OCI-LY1 (cell line): ENCODE results near the gene ARHGDIA.

Experiments used
- H2AFZ ChIP-seq: fragments of 200-600 bp; sonication (generic), shearing (Covaris generic); 2 replicates; pipeline ENCODE4 v1.6.0; 2014; ENCODE audit warnings: antibody characterized with exemption, mild to moderate bottlenecking, low read length
- H3F3A ChIP-seq: fragments of 200-600 bp; sonication (generic), shearing (Covaris generic); 2 replicates; pipeline ENCODE4 v1.6.0; 2014; ENCODE audit warnings: mild to moderate bottlenecking, antibody characterized with exemption, low read length, moderate library complexity; ENCODE audit not compliant: insufficient read depth
- H3K27ac ChIP-seq: fragments of 200-600 bp; sonication (generic); 2 replicates; pipeline ENCODE4 v1.5.1; 2014; ENCODE audit warnings: low read length, mixed run types, mild to moderate bottlenecking, low read depth; ENCODE audit not compliant: poor library complexity, severe bottlenecking
- H3K27me3 ChIP-seq: fragments of 200-600 bp; sonication (generic); 2 replicates; pipeline ENCODE4 v1.6.0; 2014; ENCODE audit warnings: antibody characterized with exemption, mild to moderate bottlenecking, low read length, moderate library complexity; ENCODE audit not compliant: insufficient read depth
- H3K36me3 ChIP-seq: fragments of 200-600 bp; sonication (generic); 2 replicates; pipeline ENCODE4 v1.6.1; 2014; ENCODE audit warnings: mild to moderate bottlenecking, antibody characterized with exemption, low read length, moderate library complexity, mixed read lengths; ENCODE audit not compliant: insufficient read depth
- H3K4me1 ChIP-seq: fragments of 200-600 bp; sonication (generic); 2 replicates; pipeline ENCODE4 v1.5.1; 2014; ENCODE audit warnings: mild to moderate bottlenecking, low read length, moderate library complexity; ENCODE audit not compliant: insufficient read depth, severe bottlenecking
- H3K4me2 ChIP-seq: fragments of 200-600 bp; sonication (generic), shearing (Covaris generic); 2 replicates; pipeline ENCODE4 v1.6.1; 2014; ENCODE audit warnings: low read length
- H3K4me3 ChIP-seq: fragments of 200-600 bp; sonication (generic); 2 replicates; pipeline ENCODE4 v1.5.1; 2014; ENCODE audit warnings: low read length, low read depth, mild to moderate bottlenecking, mixed read lengths; ENCODE audit not compliant: poor library complexity, severe bottlenecking
- H3K79me2 ChIP-seq: fragments of 200-600 bp; shearing (Covaris generic); 2 replicates; pipeline ENCODE4 v1.6.1; 2016; ENCODE audit warnings: mixed run types, low read length, mixed read lengths; ENCODE audit not compliant: insufficient read depth
- H3K9ac ChIP-seq: fragments of 200-600 bp; sonication (generic), shearing (Covaris generic); 2 replicates; pipeline ENCODE4 v1.6.1; 2014; ENCODE audit warnings: mild to moderate bottlenecking, low read length, mixed read lengths
- H3K9me2 ChIP-seq: fragments of 200-600 bp; sonication (generic), shearing (Covaris generic); 2 replicates; pipeline ENCODE4 v1.6.1; 2014; ENCODE audit warnings: low read depth, mild to moderate bottlenecking, low read length, mixed read lengths
- H3K9me3 ChIP-seq: fragments of 200-600 bp; shearing (Covaris generic); 2 replicates; pipeline ENCODE4 v1.6.1; 2014; ENCODE audit warnings: low read length, mixed read lengths
- H4K20me1 ChIP-seq: fragments of 200-600 bp; sonication (generic), shearing (Covaris generic); 2 replicates; pipeline ENCODE4 v1.6.0; 2016; ENCODE audit warnings: mild to moderate bottlenecking, low read length; ENCODE audit not compliant: insufficient read depth
- CTCF ChIP-seq: fragments of 200-600 bp; sonication (generic), shearing (Covaris generic); IDR thresholded peaks from 2 replicates; pipeline ENCODE4 v1.5.1; 2017; ENCODE audit warnings: mild to moderate bottlenecking, antibody characterized with exemption, low read length, moderate library complexity, mixed read lengths
- EZH2 ChIP-seq: fragments of 200-600 bp; sonication (generic), shearing (Covaris generic); IDR thresholded peaks from 2 replicates; pipeline ENCODE4 v1.8.0; 2017; ENCODE audit warnings: borderline replicate concordance, mixed run types, mild to moderate bottlenecking, antibody characterized with exemption, low read length, moderate library complexity, mixed read lengths

Gene ARHGDIA

DNA sequence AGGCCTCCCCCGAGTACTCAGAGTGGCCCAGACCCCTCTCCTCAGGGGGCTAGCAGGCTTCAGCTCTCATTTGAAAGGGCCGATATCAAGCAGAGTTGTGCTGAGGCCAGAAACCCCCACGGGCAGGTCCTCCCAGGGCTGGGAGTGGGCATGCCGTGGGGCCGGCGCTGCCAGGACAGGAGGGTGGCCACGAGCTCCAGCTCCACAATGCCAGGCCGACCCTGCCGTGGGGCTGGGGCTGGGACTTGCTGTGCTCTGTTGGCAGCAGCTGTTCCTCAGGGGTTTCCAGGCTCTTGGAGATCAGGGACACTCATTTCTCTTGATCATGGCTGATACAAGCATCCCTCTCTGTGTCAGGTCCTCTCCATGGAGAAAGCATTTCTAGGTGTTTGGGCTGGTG, 27.7 kb upstream of the ARHGDIA start:
- no peaks in the 10 kb centered on the region for H3K9me2 ChIP-seq
- H3K9me3 ChIP-seq, result no peaks in the 10 kb centered on the region
- H3K27ac ChIP-seq, result no peak overlapping the region
- TF ChIP-seq EZH2 (no peak), CTCF (no peak)
- H3K4me2 ChIP-seq, result no peak overlapping the region
- H3K4me1 ChIP-seq, result peaks cover 14% of the 10 kb centered on the region
- H2AFZ ChIP-seq, result no peak overlapping the region
- no peaks in the 10 kb centered on the region for H3K79me2 ChIP-seq
- H3K4me3 ChIP-seq, result no peak overlapping the region
- peaks cover 54% of the 10 kb centered on the region for H3K36me3 ChIP-seq
- H3K9ac ChIP-seq, result no peak overlapping the region
- no peaks in the 10 kb centered on the region for H4K20me1 ChIP-seq
- no peaks in the 10 kb centered on the region for H3F3A ChIP-seq
- H3K27me3 ChIP-seq, result peaks cover 4% of the 10 kb centered on the region; the same call in 1 of the 2 replicates

DNA sequence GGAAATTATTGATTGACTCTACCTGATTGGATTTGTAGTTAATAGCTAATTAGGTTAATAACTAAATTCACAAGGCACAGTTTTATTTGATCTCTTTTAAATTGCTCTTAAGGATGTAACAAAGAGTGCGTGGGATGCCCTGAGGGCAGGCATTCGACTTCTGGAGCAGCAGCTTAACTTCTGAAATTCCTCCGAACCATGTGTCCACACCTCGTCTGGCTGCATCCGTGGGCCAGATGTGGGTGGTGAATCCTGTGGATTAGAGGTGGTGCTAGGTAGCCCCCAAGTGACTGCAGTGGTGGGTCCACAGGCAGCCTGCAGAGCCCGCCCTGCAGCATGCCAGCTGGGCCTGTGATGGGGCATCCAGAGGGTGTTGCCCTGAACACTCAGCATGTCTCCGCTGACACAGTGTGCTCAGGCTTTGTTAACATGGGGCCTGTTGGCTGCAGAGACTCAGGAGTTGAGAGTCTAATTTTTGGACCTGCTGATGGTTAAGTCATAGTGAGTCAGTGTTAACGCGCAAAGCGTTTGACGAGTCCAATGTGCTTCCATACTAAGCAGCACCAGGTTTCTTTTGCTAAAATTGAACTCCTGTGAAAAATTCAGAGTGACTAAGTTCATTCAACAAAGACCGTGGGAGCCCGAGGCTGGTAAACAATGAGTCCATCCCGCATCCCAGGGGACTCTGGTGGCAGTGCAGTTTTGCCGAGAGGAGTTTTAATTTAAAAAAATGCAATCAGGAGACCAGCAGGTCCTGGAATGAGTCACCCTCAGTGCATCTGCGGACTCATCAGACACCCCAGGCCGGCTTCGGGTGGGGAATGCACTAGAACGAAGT, 27.1 kb upstream of the ARHGDIA start:
- H3K9me3 ChIP-seq, result no peaks in the 10 kb centered on the region
- H3K9me2 ChIP-seq, result no peaks in the 10 kb centered on the region
- no peak overlapping the region for H3K4me2 ChIP-seq
- H3K9ac ChIP-seq, result no peak overlapping the region
- no peak overlapping the region for H3K27ac ChIP-seq
- no peak overlapping the region for H3K4me3 ChIP-seq
- no peak for TF ChIP-seq EZH2
- TF ChIP-seq CTCF, result no peak
- H3K36me3 ChIP-seq, result peaks cover 48% of the 10 kb centered on the region
- no peaks in the 10 kb centered on the region for H3F3A ChIP-seq
- peaks cover 21% of the 10 kb centered on the region for H3K4me1 ChIP-seq
- H4K20me1 ChIP-seq, result no peaks in the 10 kb centered on the region
- peaks cover 4% of the 10 kb centered on the region; the same call in 1 of the 2 replicates for H3K27me3 ChIP-seq
- no peaks in the 10 kb centered on the region for H3K79me2 ChIP-seq
- H2AFZ ChIP-seq, result no peak overlapping the region

DNA sequence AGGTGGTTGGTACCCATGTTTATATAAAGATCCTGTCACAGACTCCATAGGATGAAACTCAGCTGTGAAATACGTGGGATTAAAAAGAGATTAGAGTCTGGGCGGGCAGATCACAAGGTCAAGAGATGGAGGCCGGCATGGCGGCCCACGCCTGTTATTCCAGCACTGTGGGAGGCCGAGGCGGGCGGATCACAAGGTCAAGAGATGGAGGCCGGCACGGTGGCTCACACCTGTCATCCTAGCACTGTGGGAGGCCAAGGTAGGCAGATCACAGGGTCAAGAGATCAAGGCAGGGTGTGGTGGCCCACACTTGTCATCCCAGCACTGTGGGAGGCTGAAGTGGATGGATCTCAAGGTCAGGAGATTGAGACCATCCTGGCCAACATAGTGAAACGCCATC, 24.3 kb upstream of the ARHGDIA start:
- peaks cover 7% of the 10 kb centered on the region for H3K79me2 ChIP-seq
- peaks cover 27% of the 10 kb centered on the region for H3K4me1 ChIP-seq
- 0 out of 2 replicates have a peak, but pooled peaks cover 2% of the 10 kb centered on the region for H3F3A ChIP-seq

More for the DNA sequence above, 24.3 kb upstream of the ARHGDIA start:
- Histone ChIP-seq H3K4me2 (no peak overlapping the region), H3K9ac (no peak overlapping the region), H3K4me3 (no peak overlapping the region), H2AFZ (no peak overlapping the region), H3K9me3 (no peaks in the 10 kb centered on the region), H3K27me3 (no peaks in the 10 kb centered on the region), H3K36me3 (peaks cover 44% of the 10 kb centered on the region), H4K20me1 (no peaks in the 10 kb centered on the region), H3K9me2 (no peaks in the 10 kb centered on the region), H3K27ac (no peak overlapping the region)
- TF ChIP-seq EZH2 (no peak), CTCF (no peak)
